HG03457 (cell line): ENCODE data around the gene CHSY1.
"Not testable (repeated sequence)": the region's sequence is repeated elsewhere in the genome, so short reads cannot be mapped to it uniquely, and the experiment has no call there.

ENCODE experiments used
- ATAC-seq: cut with Tn5 transposase; IDR thresholded peaks from one replicate; pipeline ENCODE4 v1.9.1; 2021; ENCODE audit warnings: moderate number of reproducible peaks; ENCODE audit not compliant: unreplicated experiment

CHSY1 gene

DNA sequence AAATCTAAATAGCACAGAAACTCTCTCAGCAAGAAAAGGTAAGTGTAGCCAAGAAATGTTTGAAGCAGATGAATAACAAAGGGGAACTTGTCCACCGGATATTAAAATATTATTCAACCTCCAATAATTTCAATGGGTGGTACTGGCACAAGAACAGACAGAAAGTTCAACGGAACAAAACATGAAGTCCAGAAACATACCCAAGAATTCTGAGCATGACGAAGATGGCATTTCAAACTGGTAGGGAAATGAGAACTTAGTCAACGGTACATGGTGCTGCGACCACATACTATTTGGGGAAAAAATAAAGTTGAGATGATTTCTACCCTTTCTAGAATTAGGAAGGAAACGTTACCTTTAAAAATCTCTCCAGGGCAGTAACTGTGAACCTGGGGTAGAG, 5.5 kb downstream of the CHSY1 start:
- ATAC-seq, result no peak

DNA sequence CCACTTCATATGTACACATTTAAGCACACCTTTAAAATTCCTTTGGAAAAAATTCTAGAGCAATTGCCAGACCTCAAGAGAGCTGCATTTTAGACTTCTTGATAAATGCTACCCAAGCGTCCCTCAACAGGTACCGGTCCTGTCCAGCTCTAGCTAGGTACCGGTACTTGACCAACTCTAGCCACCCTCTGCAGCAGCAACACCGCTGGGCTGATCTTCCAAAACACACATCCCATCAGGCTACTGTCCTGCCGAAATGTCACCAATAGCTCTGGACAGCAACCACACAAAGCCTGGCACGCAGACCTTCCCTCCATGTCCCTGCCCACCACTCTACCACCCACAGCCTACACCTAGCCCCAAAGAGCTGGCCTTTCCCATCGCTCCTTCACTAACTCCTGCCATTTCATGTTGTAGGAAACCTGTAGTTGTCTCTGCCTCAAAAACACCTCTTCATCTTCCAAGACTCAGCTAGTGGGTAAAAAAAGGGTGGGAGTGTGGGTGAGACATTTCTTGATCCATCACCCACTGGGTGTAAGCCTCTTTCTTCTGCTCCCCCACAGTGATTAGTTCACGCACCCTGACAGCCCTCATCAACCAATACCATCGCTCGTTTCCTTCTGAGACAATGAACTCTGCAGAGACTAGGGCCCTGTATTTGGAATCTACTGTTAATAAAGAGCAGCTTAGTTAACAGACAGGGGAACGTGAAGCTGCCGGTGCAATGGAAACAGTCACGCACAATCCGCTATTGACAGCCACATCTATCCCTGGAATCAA, 6.8 kb downstream of the CHSY1 start:
- no peak for ATAC-seq

DNA sequence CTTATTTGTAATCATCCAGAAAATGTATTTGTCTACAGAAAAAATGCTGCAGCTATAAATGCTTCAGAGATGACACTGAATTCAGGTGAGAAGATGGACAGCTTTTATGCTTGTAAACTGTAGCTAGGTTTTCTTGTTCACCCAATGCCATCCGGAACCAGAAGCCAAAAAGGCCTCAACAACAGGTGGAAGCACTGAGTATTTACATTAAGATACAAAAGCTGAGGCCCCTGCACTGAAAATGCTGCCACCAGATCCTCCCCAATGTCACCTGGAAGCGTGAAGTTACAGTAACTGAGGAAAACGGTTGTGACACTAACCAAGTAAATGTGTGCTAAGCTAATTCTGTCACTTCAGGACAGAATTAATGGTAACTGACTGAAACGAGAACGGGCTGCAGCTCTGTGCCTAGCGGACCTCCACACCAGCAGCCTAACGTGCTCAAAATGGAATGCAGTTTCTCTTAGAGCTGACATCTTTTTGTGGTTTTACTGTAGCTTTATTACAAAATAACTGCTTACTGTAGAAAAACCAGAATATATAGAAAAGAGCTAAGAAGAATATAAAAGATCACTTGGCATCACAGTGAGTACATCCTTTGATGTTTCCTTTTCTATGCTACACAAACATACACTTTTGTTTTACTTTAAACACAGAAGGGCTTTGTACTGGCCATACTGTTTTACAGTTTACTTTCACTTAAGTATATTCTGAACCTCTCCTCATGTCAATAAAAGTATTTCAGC, 7.6 kb downstream of the CHSY1 start:
- ATAC-seq, result no peak

DNA sequence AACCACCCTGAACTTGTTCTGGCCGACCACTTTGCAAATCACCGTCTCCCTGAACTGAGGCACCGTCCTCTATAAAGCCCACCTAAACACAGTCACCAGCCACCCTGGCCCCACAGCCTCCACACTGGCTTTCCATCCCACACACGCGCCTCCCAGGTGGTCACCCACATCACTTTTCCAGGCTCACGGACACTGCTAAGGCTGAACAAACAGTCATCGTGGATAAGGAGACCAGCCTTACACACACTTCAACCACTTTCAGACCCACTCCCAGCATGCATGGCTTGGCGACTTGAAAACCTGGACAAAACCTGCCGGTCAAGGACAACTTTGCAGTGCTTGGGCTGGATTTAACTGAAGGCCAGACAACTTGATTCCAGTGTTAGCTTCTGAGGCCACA, 8.4 kb downstream of the CHSY1 start:
- ATAC-seq, result no peak

DNA sequence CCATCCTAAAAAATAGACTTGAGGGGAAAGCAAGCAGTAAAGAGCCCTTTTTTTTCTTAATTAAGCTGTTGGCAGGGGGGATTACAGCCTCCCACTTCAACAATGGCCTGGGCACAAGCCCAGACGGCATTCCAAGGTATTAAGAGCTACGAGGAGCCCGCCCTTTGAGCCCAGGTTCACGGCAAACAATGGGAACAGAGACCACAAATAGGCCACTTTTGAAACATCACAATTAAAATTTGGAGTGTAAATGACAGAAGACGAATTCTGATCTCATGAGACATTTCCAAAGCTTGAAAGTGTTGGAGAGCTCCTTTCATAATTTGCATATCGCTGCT, 8.9 kb downstream of the CHSY1 start:
- ATAC-seq, result no peak

DNA sequence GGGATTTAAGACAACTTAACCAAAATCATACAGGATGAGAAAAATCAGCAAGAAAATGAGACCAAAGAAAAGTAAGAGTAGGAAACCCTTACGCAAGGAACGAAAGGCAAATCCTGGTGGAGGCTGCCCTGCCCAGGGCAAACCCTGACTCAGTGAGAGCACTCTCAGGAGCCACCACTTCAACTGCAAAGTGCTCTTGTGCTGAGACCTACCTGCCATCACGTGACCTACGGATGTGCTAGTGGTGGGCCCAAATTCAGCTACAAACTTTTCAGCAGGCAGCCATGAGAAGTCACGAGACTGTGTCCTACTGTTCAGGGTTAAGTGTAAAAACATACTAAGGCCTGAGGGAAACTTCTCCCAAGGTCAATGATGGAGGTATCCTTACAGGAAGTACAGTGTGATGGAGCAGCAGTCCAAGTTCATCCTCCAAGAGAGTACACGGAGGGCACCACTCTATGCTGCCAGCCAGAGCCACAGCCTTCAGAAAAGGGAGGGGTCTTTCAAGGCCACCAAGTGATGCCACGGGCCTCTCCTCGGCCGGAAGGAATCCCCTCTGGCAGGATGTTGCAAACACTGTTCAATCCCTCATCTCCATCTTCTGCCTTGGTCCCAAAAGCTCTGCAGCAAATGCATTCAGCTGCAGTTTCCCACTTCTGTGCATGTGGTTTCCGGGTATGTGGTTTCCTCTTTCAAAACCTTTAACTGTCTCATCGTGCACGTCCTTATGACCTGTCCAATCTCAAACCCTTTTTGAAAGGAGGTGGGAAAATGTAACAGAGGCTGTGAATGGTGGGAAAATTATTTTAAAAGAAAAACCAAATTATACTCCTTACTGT, 9.5 kb downstream of the CHSY1 start:
- peak; percentile 46 for ATAC-seq

DNA sequence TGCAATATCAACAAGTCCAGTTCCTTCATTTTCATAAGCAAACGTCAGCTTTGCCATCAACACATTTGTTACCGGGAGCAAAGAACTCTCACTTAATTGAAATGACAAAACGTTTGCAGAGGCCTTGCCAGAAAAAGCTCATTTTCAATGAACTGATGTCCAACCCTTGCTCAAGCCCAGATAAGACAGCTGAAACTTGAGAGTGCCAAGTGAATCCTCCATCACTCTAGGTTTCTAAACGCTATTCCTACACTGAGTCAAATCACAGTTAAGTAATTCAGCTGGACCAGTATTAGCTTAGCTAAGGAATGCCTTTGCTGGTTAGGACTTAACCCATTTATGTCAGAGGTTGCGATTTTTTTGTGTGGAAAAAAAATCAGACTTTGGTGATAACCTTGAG, 11.5 kb downstream of the CHSY1 start:
- no peak for ATAC-seq

DNA sequence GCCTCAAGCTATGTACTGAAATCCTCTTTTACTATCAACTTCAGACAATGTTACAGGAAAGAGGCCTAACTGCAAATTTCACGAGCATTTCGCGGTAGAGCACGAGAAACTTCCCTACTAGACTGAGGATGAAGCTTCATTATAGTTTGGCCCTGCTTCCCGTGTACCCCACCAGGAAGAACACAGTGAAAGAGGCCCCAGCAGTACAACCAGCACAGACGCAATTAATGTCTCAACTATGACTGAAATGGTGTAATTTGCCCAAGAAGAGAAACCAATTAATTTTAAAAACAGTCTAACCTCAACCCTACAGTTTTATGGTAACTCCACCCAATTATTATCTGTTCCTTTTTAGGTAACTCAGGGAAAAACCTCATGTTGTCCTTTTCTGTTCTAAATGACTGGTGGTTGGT, 12.1 kb downstream of the CHSY1 start:
- ATAC-seq, result no peak

DNA sequence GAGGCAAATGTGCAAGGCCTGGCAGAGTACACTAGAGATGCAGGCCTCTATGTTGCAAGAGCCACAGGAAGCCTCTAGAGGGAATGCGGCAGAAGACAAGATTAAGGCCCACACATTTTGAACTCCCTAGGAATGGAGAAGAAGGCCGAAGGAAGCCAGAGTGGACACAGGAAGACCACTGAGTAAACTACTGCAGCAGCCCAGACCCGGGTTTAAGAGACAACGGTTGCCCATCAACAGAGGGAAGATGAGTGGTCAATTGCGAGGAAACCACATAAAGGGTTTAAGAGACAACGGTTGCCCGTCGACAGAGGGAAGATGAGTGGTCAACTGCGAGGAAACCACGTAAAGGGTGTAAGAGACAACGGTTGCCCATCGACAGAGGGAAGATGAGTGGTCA, 14.6 kb downstream of the CHSY1 start:
- no peak for ATAC-seq

DNA sequence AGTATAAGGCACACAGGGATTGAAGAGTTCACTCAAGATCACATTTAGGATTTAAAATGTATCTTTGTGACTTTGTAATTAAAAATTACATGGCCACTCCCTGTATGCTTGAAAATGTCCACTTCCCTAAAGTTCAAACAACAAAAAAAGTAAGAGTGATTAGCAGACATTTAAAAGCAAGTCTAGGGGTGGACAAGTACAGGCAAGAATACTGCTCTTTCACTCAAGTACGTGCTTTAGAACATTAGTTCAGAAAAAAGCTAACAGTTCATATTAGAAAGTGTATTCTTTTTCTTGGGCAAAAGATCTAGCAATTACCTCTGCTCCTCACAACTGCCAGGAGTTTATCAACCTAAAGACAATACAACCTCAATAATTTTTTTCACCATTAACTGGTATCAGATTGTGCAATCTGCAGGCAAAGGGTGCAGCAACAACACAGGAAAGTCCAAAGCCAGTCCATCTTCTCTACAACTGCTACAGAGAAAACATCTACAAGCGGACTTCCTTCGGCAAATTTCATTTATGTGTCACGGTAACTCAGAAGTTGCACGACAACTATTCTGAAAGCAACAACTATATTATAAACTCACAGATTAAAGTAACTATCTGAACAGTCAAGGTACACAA, 18.1 kb downstream of the CHSY1 start:
- ATAC-seq, result no peak

DNA sequence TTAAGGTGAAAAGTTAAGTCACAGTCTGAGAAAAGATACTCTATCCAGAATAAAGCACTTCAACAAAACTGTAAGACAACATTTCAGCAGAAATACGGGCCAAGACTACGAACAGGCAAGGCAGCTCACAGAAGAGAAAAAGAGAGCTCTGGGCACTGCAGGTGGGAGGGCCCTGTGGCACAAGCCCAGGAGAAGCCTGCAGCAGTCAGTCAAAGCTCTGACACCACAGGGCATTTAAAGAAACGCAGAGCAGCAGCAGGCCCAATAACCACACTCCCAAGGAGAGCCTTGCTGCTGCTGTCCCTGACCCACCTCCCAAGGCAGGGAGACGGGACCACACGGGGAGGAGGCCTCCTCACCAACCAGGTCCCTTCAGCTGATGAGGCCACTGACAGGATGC, 19.2 kb downstream of the CHSY1 start:
- ATAC-seq, result no peak

DNA sequence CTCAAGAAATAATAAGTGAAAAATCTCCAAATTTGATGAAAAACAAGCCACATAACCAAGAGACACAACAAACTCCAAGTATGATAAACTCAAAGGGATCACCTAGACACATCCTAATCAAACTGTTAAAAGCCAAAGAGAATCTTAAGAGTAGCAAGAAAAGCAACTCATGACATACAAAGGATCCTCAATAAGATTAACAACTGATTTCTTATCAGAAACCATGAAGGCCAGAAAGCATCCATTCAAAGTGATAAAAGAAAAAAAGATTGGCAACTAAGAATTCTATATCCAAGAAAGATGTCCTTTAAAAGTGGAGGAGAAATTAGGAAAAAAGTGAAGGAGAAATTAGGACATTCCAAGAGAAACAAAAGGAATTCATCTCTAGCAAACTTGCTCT, 23.5 kb downstream of the CHSY1 start:
- no peak for ATAC-seq

DNA sequence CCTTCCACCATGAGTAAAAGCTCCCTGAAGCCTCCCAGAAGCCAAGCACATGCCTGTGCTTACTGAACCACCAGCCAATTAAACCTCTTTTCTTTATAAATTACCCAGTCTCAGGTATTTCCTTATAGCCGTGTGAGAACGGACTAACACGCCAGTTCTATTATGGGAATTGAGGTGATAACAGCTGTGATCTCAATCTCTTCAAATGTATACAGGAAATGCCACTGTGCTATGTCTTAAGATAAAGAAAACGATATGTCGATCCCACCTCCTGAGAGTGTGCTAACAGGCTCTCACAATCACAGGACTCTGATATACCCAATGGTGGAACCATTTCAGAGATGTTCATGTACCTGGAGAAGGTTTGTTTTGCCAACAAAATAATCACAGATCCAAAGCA, 26.2 kb downstream of the CHSY1 start:
- no peak for ATAC-seq

DNA sequence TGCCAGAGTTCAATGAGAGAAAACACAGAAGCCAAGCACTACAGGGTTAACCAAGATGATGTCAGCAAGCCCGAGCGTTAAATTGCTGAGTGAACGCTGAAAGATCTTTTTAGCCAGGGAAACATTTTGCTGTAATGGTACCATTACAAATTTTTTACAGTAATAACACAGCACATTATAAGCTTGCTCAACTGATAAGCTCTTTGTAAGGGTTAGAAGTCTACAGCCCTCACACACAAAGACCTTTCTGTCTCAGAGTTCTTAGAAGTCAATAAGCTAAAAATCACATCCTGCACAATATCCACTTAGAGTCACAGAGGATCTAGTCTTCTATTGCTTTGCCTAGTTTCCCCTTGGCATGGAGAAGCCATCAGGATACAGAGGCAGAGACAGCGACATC, 29.9 kb downstream of the CHSY1 start:
- no peak for ATAC-seq

DNA sequence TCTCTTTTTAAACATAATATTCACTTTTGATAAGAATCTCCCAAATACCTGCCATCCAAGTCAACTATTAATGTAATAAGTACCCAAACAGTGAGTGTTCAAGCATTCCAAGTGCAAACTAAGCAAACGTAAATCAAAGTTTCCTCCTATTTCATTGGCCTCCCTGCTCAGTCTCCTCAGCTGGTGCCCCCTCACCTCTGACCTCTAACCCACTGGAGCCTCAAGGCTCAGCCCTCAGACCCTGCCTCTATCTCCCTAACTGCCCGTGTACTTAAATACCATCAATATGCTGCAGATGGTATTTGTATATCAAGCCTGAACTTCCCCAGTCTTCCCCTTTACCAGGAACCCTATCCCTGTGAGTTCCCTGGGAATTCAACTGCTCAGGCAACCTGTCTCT, 31.8 kb downstream of the CHSY1 start:
- no peak for ATAC-seq

DNA sequence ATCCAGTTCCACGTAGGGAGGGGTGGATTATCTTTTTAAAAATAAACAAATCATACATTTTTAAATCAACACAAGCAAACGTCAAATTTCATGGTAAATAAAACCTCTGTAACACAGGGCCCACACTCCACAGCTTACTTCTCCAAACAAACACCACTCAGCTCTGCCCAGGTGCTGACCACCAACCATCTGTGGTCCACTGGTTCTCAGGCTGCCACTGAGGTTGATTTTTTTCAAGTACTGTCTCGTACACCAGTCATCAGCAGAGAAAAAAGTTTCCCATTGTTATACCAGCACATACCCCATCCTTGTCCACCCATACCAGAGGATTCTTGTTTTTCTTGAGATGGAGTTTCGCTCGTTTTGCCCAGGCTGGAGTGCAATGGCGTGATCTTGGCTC, 32.4 kb downstream of the CHSY1 start:
- no peak for ATAC-seq

DNA sequence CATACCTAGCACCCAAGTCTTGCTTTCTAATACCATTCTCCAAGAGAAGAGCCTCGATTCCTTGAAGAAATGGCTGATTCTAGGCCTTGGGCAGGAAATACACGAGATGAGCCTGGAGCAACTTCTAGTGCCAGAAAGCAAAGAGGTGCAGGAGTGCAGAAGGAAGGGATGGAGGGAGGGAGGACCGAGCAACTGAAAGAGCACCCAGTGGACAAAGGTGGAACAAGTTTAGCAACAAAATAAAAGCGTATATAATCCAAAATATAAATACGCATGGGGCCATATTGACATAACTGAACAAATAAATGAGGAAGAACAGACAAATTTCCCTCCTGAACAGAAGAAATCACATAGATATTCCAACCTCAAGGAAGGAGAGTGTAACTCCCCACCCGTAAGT, 34.4 kb downstream of the CHSY1 start:
- no peak for ATAC-seq

DNA sequence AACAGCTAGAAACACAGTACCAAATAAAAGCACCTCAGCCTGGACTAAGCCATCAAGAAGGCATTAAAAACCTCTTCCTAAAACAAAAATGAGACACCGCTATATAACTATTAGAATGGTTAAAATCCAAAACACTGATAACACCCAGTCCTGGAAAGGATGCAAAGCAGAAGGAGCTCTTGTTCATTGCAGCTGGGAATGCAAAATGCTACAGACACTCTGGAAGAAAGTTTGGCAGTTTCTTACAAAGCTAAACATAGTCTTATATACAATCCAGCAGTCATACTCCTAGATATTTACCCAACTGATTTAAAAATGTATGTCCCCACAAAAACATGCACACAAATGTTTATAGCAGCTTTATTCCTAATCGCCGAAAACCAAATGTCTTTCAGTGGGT, 35.7 kb downstream of the CHSY1 start:
- no peak for ATAC-seq

DNA sequence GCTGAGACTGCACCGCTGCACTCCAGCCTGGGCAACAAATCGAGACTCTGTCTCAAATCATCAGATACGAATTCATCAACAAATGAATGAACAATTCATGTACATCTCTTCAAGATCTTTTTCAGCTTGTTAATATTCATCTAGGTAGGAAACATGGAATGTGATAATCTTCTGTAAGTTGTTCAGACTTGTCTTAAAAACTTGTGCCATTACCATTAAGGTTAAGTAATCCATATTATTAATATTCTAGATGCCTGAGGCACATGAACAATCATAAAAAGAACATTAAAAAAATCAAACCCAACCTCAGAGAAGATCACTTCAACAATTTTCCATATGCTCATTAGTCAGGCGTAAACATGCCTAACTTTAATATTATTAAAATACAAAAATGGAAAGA, 36.2 kb downstream of the CHSY1 start:
- ATAC-seq, result no peak

DNA sequence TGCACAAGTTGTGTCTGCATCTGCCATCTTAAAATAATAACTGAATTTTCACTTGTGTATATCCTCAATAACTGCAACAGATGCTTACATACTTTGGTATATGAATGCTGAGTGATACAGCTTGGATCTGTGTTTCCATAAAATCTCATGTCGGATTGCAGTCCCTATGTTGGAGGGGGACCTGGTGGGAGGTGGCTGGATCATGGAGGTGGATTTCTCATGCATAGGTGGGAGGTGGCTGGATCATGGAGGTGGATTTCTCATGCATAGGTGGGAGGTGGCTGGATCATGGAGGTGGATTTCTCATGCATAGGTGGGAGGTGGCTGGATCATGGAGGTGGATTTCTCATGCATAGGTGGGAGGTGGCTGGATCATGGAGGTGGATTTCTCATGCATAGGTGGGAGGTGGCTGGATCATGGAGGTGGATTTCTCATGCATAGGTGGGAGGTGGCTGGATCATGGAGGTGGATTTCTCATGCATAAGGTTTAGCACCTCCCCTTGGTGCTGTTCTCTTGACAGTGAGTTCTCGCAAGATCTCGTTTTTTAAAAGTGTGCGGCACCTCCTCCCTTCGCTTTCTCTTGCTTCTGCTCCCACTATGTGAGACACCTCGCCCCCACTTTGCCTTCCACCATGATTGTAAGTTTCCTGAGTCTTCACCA, 37.3 kb downstream of the CHSY1 start:
- ATAC-seq, result not testable (repeated sequence)

DNA sequence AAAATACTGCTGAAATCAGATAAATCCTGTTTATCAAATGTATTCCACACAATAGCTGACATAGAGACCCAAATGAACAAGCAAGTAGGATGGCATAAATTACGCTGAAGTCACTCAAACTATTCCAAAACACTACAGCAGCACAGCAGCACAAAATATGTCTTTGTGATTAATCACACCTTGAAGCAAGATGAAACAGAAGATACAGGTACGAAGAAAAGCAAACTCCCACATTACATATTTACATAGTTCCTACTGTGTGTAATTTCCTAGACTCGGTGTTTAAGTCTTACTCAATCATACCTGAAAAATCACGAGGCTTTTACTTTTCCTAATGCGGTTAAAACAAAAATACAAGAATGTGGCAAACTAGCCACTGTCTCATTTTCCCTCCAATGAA, 38.3 kb downstream of the CHSY1 start:
- ATAC-seq, result no peak
